Panc1 (cell line): ENCODE data around the gene ABHD12. TPM values are rescaled to one million over a fixed set of nuclear protein-coding genes. Genes with fewer than 3 reads are reported as not detected.

Experiments used
- ATAC-seq: fragments of 200-7000 bp; cut with Tn5 transposase; 2 replicates; pipeline ENCODE4 v1.9.1; 2020; ENCODE audit warnings: mild to moderate bottlenecking, moderate library complexity
- BruUV-seq: library from RNA; stranded (reverse); fragments of 400-500 nt; replicated peaks from 2 replicates; lab custom pipeline; 2021; lab: Mats Ljungman, UMichigan
- CTCF ChIA-PET: fragments of 300-600 bp; sonication (Branson Sonifier 250); formaldehyde crosslinking; loops from one replicate; lab custom pipeline; 2022; ENCODE audit warnings: antibody characterized with exemption; lab: Charles Lee
- POLR2A ChIA-PET: fragments of 300-600 bp; sonication (Branson Sonifier 250); formaldehyde crosslinking; loops from one replicate; lab custom pipeline; 2022; ENCODE audit warnings: antibody characterized with exemption; lab: Charles Lee
- DNase-seq: peaks from one replicate; pipeline ENCODE4 v3.0.0-alpha.2; 2010; ENCODE audit warnings: low read depth, low spot score
- H3K27ac ChIP-seq: 2 replicates; pipeline ENCODE4 v1.5.1; 2011; ENCODE audit warnings: mild to moderate bottlenecking, low read length, inconsistent platforms
- H3K27me3 ChIP-seq: fragments of 200-500 bp; sonication (Bioruptor generic); 2 replicates; pipeline ENCODE4 v1.6.0; 2014; ENCODE audit warnings: low read length, inconsistent platforms; ENCODE audit not compliant: control insufficient read depth, insufficient read depth
- H3K36me3 ChIP-seq: fragments of 200-500 bp; sonication (Bioruptor generic); 2 replicates; pipeline ENCODE4 v1.5.1; 2014; ENCODE audit warnings: inconsistent platforms, mild to moderate bottlenecking, low read length, moderate library complexity; ENCODE audit not compliant: control insufficient read depth, insufficient read depth
- H3K4me1 ChIP-seq: 2 replicates; pipeline ENCODE4 v1.5.1; 2011; ENCODE audit warnings: inconsistent platforms, mild to moderate bottlenecking, low read length, moderate library complexity; ENCODE audit not compliant: control insufficient read depth, insufficient read depth
- H3K4me3 ChIP-seq, 2 experiments: 2 replicates each; pipeline ENCODE4 v1.5.1; 2011 to 2012; ENCODE audit warnings: low read depth in 2 of 2, low read length in 2 of 2, mild to moderate bottlenecking in 2 of 2, inconsistent platforms in 1 of 2, moderate library complexity in 1 of 2
- H3K9me3 ChIP-seq: fragments of 200-500 bp; sonication (Bioruptor generic); 2 replicates; pipeline ENCODE4 v1.5.1; 2014; ENCODE audit warnings: low read depth, mild to moderate bottlenecking, inconsistent platforms, low read length, moderate library complexity; ENCODE audit not compliant: control insufficient read depth, insufficient read depth
- POLR2AphosphoS5 ChIP-seq: IDR thresholded peaks from 2 replicates; pipeline ENCODE4 v1.6.1; 2012; ENCODE audit warnings: mild to moderate bottlenecking, low read depth, low read length, moderate library complexity
- SIN3A ChIP-seq: IDR thresholded peaks from 2 replicates; pipeline ENCODE4 v1.6.1; 2012; ENCODE audit warnings: low read depth, mild to moderate bottlenecking, low read length, moderate library complexity, borderline replicate concordance; ENCODE audit not compliant: insufficient read depth
- TCF7L2 ChIP-seq: IDR thresholded peaks from 2 replicates; pipeline ENCODE4 v1.6.1; 2011; ENCODE audit warnings: mild to moderate bottlenecking, low read depth, low read length, inconsistent platforms
- in situ Hi-C: cut with HindIII; loops from 2 replicates; pipeline ENCODE4 v1.10.0; 2016; ENCODE audit warnings: low sequenced_read_pairs, low pct_unique_long_range_greater_than_20kb
- intact Hi-C: fragments of 100-400 bp; cut with micrococcal nuclease; formaldehyde crosslinking; loops from one replicate; pipeline ENCODE4 v1.10.0; 2022; ENCODE audit not compliant: unreplicated experiment
- total RNA-seq: library from RNA; stranded (reverse); gene quantifications from one replicate; pipeline ENCODE4 v1.2.1, GENCODE V29; 2021; ENCODE audit not compliant: unreplicated experiment
- TF ChIP-seq, protein P1 (sequence below), 2 experiments: IDR thresholded peaks; 2 replicates each; pipeline ENCODE4 v1.6.1; 2011 to 2012; ENCODE audit warnings: low read depth in 2 of 2, control low read depth in 1 of 2, low read length in 1 of 2, mild to moderate bottlenecking in 1 of 2, moderate library complexity in 1 of 2; ENCODE audit not compliant: insufficient read depth in 1 of 2
- TF ChIP-seq, protein P2 (sequence below): fragments of 450-650 bp; IDR thresholded peaks from 2 replicates; pipeline ENCODE4 v1.5.1; 2017; ENCODE audit warnings: mild to moderate bottlenecking

Gene ABHD12
- total RNA-seq, 1 experiment from 2014 or later: 90.9 TPM

DNA sequence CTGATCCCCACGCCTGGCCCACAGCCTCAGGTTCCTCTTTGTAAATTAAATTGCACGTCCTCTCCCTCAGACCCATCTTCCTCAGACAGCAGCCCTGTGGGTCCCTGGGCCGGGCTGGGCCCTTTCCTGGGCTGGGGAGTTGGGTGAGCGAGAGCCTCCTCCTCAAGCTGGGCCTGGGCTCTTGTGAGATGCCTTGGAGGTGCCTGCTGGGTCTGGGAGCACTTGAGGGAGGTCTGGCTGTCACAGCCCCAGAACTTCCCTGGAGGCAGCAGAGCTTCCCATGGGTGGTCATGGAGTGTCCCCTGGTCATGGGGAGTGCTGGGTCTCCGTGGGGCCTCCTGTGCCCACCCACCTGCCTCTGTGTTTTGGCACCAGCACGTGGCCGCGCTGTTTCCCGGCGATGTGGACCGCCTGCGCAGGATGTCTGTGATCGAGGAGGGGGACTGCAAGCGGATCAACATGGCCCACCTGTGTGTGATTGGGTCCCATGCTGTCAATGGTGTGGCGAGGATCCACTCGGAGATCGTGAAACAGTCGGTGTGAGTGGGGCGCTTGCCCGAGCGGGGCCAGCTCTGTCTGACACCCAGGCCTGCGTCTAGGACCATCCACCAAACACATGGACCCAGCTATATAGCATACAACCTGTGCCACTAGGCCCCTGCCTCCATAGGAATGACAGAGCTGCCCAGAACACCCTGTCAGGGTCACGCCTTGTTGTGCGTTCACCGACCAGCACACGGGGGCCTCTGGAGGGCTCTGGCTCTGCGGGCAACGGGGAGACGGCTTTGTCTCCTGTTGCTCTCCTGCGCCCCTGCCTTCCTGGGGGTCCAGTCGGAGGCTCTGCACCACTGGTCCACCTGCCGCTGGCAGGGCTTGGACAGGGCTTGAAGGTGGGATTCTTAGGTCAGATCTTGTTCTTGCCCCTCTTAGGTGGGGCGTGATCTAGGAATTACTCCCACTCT lies 109.8 kb downstream of the ABHD12 start:
- POLR2A ChIA-PET: no interaction called here
- ATAC-seq (no peak), DNase-seq (no peak)
- intact Hi-C loops (no loop called here), in situ Hi-C loops (no loop called here)
- Histone ChIP-seq H3K4me1 (peaks cover 7% of the 10 kb centered on the region; the same call in 1 of the 2 replicates), H3K9me3 (no peaks in the 10 kb centered on the region), H3K36me3 (peaks cover 30% of the 10 kb centered on the region), H3K27me3 (no peaks in the 10 kb centered on the region), H3K4me3 (no peak overlapping the region), H3K27ac (no peak overlapping the region)
- CTCF ChIA-PET: interaction anchor here (0.6 kb wide), 1 partner anchor 31 kb away, joined by 3 read pairs; no protein-coding TSS in a partner anchor
- TF ChIP-seq TCF7L2 (no peak), POLR2AphosphoS5 (no peak), SIN3A (no peak)
- TF ChIP-seq, protein P1, sequence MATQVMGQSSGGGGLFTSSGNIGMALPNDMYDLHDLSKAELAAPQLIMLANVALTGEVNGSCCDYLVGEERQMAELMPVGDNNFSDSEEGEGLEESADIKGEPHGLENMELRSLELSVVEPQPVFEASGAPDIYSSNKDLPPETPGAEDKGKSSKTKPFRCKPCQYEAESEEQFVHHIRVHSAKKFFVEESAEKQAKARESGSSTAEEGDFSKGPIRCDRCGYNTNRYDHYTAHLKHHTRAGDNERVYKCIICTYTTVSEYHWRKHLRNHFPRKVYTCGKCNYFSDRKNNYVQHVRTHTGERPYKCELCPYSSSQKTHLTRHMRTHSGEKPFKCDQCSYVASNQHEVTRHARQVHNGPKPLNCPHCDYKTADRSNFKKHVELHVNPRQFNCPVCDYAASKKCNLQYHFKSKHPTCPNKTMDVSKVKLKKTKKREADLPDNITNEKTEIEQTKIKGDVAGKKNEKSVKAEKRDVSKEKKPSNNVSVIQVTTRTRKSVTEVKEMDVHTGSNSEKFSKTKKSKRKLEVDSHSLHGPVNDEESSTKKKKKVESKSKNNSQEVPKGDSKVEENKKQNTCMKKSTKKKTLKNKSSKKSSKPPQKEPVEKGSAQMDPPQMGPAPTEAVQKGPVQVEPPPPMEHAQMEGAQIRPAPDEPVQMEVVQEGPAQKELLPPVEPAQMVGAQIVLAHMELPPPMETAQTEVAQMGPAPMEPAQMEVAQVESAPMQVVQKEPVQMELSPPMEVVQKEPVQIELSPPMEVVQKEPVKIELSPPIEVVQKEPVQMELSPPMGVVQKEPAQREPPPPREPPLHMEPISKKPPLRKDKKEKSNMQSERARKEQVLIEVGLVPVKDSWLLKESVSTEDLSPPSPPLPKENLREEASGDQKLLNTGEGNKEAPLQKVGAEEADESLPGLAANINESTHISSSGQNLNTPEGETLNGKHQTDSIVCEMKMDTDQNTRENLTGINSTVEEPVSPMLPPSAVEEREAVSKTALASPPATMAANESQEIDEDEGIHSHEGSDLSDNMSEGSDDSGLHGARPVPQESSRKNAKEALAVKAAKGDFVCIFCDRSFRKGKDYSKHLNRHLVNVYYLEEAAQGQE (IDR thresholded peaks at IDR 0.05; ENCODE audit: insufficient read depth in 1 of 2, low read depth in 2 of 2, low read length in 1 of 2): no peak
- TF ChIP-seq, protein P2, sequence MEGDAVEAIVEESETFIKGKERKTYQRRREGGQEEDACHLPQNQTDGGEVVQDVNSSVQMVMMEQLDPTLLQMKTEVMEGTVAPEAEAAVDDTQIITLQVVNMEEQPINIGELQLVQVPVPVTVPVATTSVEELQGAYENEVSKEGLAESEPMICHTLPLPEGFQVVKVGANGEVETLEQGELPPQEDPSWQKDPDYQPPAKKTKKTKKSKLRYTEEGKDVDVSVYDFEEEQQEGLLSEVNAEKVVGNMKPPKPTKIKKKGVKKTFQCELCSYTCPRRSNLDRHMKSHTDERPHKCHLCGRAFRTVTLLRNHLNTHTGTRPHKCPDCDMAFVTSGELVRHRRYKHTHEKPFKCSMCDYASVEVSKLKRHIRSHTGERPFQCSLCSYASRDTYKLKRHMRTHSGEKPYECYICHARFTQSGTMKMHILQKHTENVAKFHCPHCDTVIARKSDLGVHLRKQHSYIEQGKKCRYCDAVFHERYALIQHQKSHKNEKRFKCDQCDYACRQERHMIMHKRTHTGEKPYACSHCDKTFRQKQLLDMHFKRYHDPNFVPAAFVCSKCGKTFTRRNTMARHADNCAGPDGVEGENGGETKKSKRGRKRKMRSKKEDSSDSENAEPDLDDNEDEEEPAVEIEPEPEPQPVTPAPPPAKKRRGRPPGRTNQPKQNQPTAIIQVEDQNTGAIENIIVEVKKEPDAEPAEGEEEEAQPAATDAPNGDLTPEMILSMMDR: no peak
- no TSS peak for BruUV-seq

DNA sequence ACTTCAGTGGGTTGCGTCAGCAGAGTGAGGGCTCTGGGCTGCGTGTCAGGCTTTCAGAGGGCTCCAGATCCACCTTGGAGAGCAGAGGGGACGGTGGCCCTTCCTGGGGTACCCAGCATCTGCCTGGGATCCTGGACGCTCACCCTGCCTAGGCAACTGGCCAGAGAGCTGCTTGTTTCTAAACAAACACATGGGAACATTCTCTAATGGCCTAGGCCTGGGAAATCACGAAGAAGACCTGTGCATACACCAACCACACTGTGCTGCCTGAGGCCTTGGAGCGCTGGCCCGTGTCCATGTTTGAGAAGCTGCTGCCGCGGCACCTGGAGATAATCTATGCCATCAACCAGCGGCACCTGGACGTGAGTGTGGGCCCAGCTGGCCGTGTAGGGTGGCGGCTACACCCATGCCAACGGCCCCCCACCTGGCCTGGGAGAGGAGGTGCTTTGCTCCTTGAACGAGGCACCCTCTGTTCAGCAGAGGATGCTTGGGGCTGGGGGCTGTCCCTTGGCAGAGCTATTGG lies 110.5 kb downstream of the ABHD12 start:
- peaks cover 7% of the 10 kb centered on the region; the same call in 1 of the 2 replicates for H3K4me1 ChIP-seq
- peaks cover 30% of the 10 kb centered on the region for H3K36me3 ChIP-seq
- intact Hi-C loops: no loop called here
- in situ Hi-C loops: no loop called here
- no TSS peak for BruUV-seq
- H3K4me3 ChIP-seq: no peak overlapping the region
- DNase-seq: no peak
- CTCF ChIA-PET: interaction anchor here (0.5 to 0.6 kb wide), 2 partner anchors 30 to 103 kb away, joined by 3 to 9 read pairs; no protein-coding TSS in a partner anchor
- no peaks in the 10 kb centered on the region for H3K27me3 ChIP-seq
- no peaks in the 10 kb centered on the region for H3K9me3 ChIP-seq
- peak overlapping the region; percentile 29 for H3K27ac ChIP-seq
- ATAC-seq: no peak
- POLR2A ChIA-PET: no interaction called here
- TF ChIP-seq POLR2AphosphoS5: no peak
- TF ChIP-seq, protein P2: no peak
- no peak for TF ChIP-seq SIN3A
- TF ChIP-seq, protein P1 (IDR thresholded peaks at IDR 0.05; ENCODE audit: insufficient read depth in 1 of 2, low read depth in 2 of 2, low read length in 1 of 2): no peak
- no peak for TF ChIP-seq TCF7L2
